22Rv1 (cell line): ENCODE results near the gene RYR2.
A peak's percentile ranks its signal among the peaks of the same experiment; 100 is the strongest.

ENCODE experiments used
- CTCF ChIP-seq: fragments of 450-650 bp; IDR thresholded peaks from 2 replicates; pipeline ENCODE4 v1.5.1; 2017; ENCODE audit warnings: mild to moderate bottlenecking
- ZFX ChIP-seq: fragments of 450-650 bp; IDR thresholded peaks from 2 replicates; pipeline ENCODE4 v1.6.1; 2017; ENCODE audit warnings: antibody characterized with exemption, borderline replicate concordance

- TF ChIP-seq CTCF (peak; percentile 84), ZFX (no peak)
These were observed 520.3 kb downstream of the RYR2 start for GRCh38 chr1:237562242-237562823.
